ENCODE results near the gene NECAB2. TPM values are rescaled to one million over a fixed set of nuclear protein-coding genes. Genes with fewer than 3 reads are reported as not detected.
A peak's percentile ranks its signal among the peaks of the same experiment; 100 is the strongest.

Gene NECAB2
- total RNA-seq, 1 donor from 2014 or later = 0.40 TPM

DNA sequence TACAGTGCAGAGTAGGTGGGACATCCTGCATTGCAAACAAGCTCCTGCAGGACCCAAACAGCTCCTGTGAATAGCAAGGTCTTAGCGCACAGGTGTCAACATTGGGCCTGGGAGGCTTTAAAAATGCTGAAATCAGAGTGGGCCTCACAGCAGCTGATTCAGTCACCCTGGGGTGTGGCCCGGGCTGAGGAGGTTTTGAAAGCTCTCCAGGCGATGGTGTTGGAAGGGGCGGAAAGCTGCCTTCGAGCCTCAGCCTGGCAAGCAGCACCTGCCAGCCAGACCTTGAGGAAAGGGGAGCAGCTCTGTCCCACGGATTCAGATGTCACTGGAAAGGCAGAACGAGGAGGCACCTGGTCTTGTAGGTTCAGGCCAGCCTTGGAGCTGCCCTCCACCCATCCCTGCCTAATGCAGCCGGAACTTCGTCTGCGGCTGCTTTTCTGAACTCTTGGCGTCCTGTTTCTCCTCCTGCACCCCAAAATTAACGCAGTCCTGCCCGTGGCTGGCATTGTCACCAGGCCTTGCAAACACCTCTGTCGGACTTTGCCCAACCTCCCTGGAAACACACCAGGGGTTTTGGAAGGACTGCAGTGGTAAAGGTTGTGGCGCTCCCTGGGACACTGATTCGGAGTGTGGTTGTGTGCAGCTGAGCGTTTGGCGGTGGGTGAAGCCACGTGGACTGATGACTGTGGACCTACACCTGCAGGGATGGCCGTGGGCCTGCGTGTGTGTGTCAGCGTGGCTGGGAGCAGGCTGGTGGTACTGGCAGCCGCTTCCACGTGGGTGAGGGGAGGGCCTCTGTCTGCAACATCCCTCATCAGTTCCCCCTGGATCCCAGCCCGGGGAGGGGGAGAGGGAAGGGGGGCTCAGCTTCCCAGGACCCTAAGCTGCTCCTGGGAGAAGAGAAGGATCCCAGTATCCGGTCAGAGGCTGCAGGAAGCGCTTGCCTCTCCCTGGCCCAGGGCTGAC is 3.4 kb downstream of the NECAB2 start:
- Mint-ChIP-seq H3K4me1 (ENCODE audit: low read depth) (peaks cover 3% of the 10 kb centered on the region), H3K4me3 (ENCODE audit: unreplicated experiment) (no peak overlapping the region), H3K9me3 (ENCODE audit: low read depth) (no peaks in the 10 kb centered on the region), H3K36me3 (ENCODE audit: low read depth) (no peaks in the 10 kb centered on the region), H3K27ac (ENCODE audit: unreplicated experiment) (no peak overlapping the region), H3K27me3 (ENCODE audit: low read depth) (peaks cover 4% of the 10 kb centered on the region)
- TF ChIP-seq, protein P1, sequence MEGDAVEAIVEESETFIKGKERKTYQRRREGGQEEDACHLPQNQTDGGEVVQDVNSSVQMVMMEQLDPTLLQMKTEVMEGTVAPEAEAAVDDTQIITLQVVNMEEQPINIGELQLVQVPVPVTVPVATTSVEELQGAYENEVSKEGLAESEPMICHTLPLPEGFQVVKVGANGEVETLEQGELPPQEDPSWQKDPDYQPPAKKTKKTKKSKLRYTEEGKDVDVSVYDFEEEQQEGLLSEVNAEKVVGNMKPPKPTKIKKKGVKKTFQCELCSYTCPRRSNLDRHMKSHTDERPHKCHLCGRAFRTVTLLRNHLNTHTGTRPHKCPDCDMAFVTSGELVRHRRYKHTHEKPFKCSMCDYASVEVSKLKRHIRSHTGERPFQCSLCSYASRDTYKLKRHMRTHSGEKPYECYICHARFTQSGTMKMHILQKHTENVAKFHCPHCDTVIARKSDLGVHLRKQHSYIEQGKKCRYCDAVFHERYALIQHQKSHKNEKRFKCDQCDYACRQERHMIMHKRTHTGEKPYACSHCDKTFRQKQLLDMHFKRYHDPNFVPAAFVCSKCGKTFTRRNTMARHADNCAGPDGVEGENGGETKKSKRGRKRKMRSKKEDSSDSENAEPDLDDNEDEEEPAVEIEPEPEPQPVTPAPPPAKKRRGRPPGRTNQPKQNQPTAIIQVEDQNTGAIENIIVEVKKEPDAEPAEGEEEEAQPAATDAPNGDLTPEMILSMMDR (IDR thresholded peaks at IDR 0.05) = no peak
- DNase-seq (ENCODE audit: low spot score) = peak; percentile 86

DNA sequence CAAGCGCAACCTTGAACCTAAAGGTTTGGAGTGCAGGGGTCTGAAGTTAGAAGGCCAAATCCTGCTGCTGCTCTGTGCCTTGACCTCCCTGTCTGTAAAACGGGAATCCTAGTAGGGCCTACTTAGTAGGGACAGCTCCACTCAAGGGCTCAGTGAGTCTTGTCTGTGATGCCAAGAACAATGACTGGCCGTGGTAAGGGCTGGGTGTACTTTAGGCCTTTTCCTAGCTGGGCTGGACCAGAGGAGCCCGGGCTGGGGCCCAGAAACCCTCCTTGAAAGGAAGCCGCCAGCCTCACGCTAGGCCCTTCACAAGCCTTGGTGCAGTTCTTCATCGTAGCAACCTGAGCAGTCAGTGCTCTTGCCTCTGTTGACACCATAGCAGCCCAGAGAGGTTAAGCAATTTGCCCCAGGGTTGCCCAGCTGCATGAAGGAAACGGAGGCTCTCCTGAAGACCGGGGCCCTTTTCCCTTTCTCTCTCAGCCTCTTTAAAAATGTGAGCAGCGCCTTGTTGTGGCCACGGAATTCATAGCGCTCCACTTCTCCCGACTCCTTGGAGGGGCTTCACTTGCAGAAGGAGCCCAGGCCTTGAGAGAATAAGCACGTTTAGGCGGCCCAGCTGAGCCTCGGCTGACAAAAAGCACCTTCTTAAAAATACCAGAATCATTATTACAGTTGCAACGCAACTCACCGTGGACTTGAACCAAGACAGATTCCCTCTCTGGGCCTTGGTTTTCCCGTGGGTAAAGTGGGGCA is 4.4 kb downstream of the NECAB2 start:
- peaks cover 8% of the 10 kb centered on the region for H3K27me3 Mint-ChIP-seq (ENCODE audit: low read depth)
- H3K36me3 Mint-ChIP-seq (ENCODE audit: low read depth) = no peaks in the 10 kb centered on the region
- H3K9me3 Mint-ChIP-seq (ENCODE audit: low read depth) = no peaks in the 10 kb centered on the region
- TF ChIP-seq, protein P1 (IDR thresholded peaks at IDR 0.05) = no peak
- no peak overlapping the region for H3K4me3 Mint-ChIP-seq (ENCODE audit: unreplicated experiment)
- H3K4me1 Mint-ChIP-seq (ENCODE audit: low read depth) = peaks cover 3% of the 10 kb centered on the region
- no peak overlapping the region for H3K27ac Mint-ChIP-seq (ENCODE audit: unreplicated experiment)
- peak; percentile 32 for DNase-seq (ENCODE audit: low spot score)

DNA sequence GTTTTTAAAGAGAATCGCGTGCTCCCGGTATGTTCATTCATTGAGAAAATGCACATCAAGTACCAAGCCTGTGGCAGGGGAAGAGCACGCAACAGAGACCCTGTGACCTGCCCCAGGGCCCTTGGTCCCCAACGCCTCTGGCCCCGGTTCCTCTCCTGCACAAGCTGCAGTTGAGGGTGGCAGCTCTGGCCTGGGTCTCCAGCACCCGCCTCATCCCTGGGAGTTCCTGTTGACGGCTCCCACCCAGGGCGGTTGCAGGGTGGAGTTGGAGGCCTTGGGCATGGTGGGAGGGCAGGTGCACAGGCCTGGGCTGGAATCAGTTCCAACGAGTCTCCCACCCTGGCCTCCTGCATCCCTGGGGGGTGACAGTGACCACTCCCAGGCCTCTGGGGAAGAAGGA is 5.0 kb downstream of the NECAB2 start:
- Mint-ChIP-seq H3K36me3 (ENCODE audit: low read depth) (no peaks in the 10 kb centered on the region), H3K27me3 (ENCODE audit: low read depth) (peaks cover 8% of the 10 kb centered on the region), H3K4me1 (ENCODE audit: low read depth) (no peaks in the 10 kb centered on the region), H3K27ac (ENCODE audit: unreplicated experiment) (no peak overlapping the region), H3K9me3 (ENCODE audit: low read depth) (peaks cover 6% of the 10 kb centered on the region), H3K4me3 (ENCODE audit: unreplicated experiment) (no peak overlapping the region)
- peak; percentile 85 for DNase-seq (ENCODE audit: low spot score)
- TF ChIP-seq, protein P1 (IDR thresholded peaks at IDR 0.05) = no peak

DNA sequence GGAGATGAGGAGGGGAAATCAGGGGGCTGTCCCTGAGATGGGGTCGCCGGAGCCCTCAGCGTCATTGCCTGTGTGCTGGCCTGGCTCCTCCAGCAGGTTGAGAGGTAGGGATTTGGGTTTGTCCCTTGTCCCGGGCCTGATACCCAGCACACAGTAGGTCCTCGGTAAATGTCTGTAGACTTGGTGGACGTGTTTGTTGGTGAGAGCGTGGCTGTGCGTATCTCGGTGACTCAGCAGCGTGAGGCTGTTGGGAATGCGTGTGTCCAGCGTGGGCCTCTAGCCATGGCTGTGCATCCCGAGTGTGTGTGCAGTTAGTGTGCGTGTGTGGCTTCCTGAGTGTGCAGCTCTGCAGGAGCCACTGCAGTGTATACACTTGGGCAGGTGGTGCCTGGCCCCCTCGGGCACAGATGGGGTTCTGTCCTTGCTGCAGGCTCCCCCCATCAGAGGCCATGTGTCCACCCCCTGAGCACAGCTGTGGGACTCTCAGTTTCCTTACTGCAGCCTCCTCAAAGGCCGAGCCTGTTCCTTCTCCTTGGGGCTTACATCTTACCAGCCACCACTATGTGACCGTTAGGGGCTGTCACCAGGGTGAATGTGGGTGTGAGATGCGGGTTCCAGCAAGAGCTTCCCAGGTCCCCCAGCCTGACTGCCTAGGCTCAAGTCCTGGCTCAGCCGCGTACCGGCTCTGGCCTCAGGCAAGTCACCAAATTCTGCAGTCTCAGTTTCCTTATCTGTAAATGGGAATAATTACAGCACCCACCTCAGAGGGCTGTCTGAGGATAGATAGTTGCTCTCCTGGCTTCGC is 5.7 kb downstream of the NECAB2 start:
- peaks cover 13% of the 10 kb centered on the region for H3K9me3 Mint-ChIP-seq (ENCODE audit: low read depth)
- H3K36me3 Mint-ChIP-seq (ENCODE audit: low read depth) = peaks cover 2% of the 10 kb centered on the region
- DNase-seq (ENCODE audit: low spot score) = peak; percentile 49
- TF ChIP-seq, protein P1 (IDR thresholded peaks at IDR 0.05) = no peak
- no peak overlapping the region for H3K27ac Mint-ChIP-seq (ENCODE audit: unreplicated experiment)
- no peaks in the 10 kb centered on the region for H3K4me1 Mint-ChIP-seq (ENCODE audit: low read depth)
- no peak overlapping the region for H3K4me3 Mint-ChIP-seq (ENCODE audit: unreplicated experiment)
- H3K27me3 Mint-ChIP-seq (ENCODE audit: low read depth) = peaks cover 8% of the 10 kb centered on the region

Measured in chondrocyte (in vitro differentiated cells).